ENCODE results near the gene ABCB4.

- no peak for TF ChIP-seq CTCF (IDR thresholded peaks at IDR 0.05; ENCODE audit: poor library complexity)
- TF ChIP-seq EZH2 (IDR thresholded peaks at IDR 0.05; ENCODE audit: borderline replicate concordance): no peak
Measured at GRCh38 chr7:87375662-87376435, 99.6 kb downstream of the ABCB4 start.

Measured in hepatocyte (in vitro differentiated cells).